ENCODE results near the gene ZBED6. TPM values are rescaled to one million over a fixed set of nuclear protein-coding genes. Genes with fewer than 3 reads are reported as not detected.

Gene ZBED6
- total RNA-seq, 3 donors from 2014 or later (not counting 1 experiment from before 2014, with no cell fraction given): 36.4 to 41.3 (median 39.8) TPM

DNA sequence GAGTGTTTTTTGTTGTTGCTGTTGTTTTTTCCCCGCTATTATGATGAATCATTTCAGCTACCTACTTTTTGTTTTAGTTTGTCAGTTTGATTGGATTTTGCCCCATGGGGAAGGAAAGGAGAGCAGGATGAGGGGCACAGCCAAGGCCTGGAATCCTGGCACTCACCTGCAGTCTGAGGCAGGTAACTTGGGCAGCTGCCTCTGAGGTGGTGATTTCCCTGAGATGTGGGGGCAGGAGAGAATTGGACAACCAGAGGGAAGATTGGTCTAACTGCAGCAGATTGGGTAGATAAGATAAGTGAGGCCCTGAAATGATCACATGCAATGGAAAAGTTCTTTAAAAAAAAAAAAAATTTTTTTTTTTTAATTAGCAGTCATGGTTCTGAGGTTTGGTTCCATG lies 31.9 kb upstream of the ZBED6 start:
- Mint-ChIP-seq H3K9me3 (no peaks in the 10 kb centered on the region), H3K4me3 (peak overlapping the region; percentile 76), H3K36me3 (no peaks in the 10 kb centered on the region), H3K27ac (peak overlapping the region; percentile 97 to 99), H3K27me3 (ENCODE audit: low read depth in 2 of 2) (no peaks in the 10 kb centered on the region), H3K4me1 (peaks cover 28 to 38% of the 10 kb centered on the region in 2 donors)
- no peak for ATAC-seq
- Histone ChIP-seq H3K27ac (ENCODE audit: low read length) (peak overlapping the region; percentile 90), H3K4me3 (ENCODE audit: low read length) (no peak overlapping the region), H3K36me3 (ENCODE audit: control insufficient read depth, insufficient read depth, low read length) (no peaks in the 10 kb centered on the region), H3K4me1 (ENCODE audit: control insufficient read depth, insufficient read depth, low read length) (peaks cover 40% of the 10 kb centered on the region), H3K9me3 (ENCODE audit: control insufficient read depth, insufficient read depth, low read length) (no peaks in the 10 kb centered on the region), H3K27me3 (ENCODE audit: control insufficient read depth, insufficient read depth, low read length) (no peaks in the 10 kb centered on the region)
- 100% methylated on average over 1 of the region's 1 CpG for WGBS (ENCODE audit: insufficient coverage)
- DNase-seq: peak in 1 of 2 donors; percentile 20
- TF ChIP-seq, protein P1, sequence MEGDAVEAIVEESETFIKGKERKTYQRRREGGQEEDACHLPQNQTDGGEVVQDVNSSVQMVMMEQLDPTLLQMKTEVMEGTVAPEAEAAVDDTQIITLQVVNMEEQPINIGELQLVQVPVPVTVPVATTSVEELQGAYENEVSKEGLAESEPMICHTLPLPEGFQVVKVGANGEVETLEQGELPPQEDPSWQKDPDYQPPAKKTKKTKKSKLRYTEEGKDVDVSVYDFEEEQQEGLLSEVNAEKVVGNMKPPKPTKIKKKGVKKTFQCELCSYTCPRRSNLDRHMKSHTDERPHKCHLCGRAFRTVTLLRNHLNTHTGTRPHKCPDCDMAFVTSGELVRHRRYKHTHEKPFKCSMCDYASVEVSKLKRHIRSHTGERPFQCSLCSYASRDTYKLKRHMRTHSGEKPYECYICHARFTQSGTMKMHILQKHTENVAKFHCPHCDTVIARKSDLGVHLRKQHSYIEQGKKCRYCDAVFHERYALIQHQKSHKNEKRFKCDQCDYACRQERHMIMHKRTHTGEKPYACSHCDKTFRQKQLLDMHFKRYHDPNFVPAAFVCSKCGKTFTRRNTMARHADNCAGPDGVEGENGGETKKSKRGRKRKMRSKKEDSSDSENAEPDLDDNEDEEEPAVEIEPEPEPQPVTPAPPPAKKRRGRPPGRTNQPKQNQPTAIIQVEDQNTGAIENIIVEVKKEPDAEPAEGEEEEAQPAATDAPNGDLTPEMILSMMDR (IDR thresholded peaks at IDR 0.05): no peak
- intact Hi-C loops (cut with micrococcal nuclease): loop anchor here (5.0 to 10.0 kb wide), 2 partner anchors 34 to 109 kb away; partner anchors contain the start of genes ZBED6 and ZC3H11A

GRCh38 chr1:203764105-203765028 lies 31.1 kb upstream of the ZBED6 start:
- WGBS (ENCODE audit: insufficient coverage): 63% methylated on average over 3 of the region's 3 CpGs
- DNase-seq: peak in 1 of 2 donors; percentile 39
- Histone ChIP-seq H3K4me1 (ENCODE audit: control insufficient read depth, insufficient read depth, low read length) (peaks cover 48% of the 10 kb centered on the region), H3K27ac (ENCODE audit: low read length) (peak overlapping the region; percentile 90), H3K36me3 (ENCODE audit: control insufficient read depth, insufficient read depth, low read length) (peaks cover 5% of the 10 kb centered on the region), H3K9me3 (ENCODE audit: control insufficient read depth, insufficient read depth, low read length) (no peaks in the 10 kb centered on the region), H3K27me3 (ENCODE audit: control insufficient read depth, insufficient read depth, low read length) (no peaks in the 10 kb centered on the region), H3K4me3 (ENCODE audit: low read length) (peak overlapping the region; percentile 69)
- H3K4me3 Mint-ChIP-seq: peak overlapping the region; percentile 98
- H3K4me1 Mint-ChIP-seq: peaks cover 36 to 47% of the 10 kb centered on the region in 2 donors
- TF ChIP-seq, protein P1 (IDR thresholded peaks at IDR 0.05): no peak
- H3K27me3 Mint-ChIP-seq (ENCODE audit: low read depth in 2 of 2): no peaks in the 10 kb centered on the region
- peak overlapping the region; percentile 97 to 99 for H3K27ac Mint-ChIP-seq
- H3K36me3 Mint-ChIP-seq: no peaks in the 10 kb centered on the region
- no peak for ATAC-seq
- intact Hi-C loops (cut with micrococcal nuclease): loop anchor here (1.0 to 10.0 kb wide), 6 partner anchors 8 to 477 kb away; partner anchors contain the start of genes ZBED6 and ZC3H11A
- H3K9me3 Mint-ChIP-seq: no peaks in the 10 kb centered on the region

- peaks cover 6% of the 10 kb centered on the region for H3K36me3 ChIP-seq (ENCODE audit: control insufficient read depth, insufficient read depth, low read length)
- peak within 1 kb of the TSS; percentile 97 to 99 for H3K27ac Mint-ChIP-seq
- peak within 1 kb of the TSS; percentile 90 for H3K27ac ChIP-seq (ENCODE audit: low read length)
- TF ChIP-seq, protein P1 (IDR thresholded peaks at IDR 0.05): no peak
- peaks cover 45 to 54% of the 10 kb centered on the region in 2 donors for H3K4me1 Mint-ChIP-seq
- peak; percentile 69 to 89 (median 86) for ATAC-seq
- H3K36me3 Mint-ChIP-seq: no peaks in the 10 kb centered on the region
- H3K27me3 ChIP-seq (ENCODE audit: control insufficient read depth, insufficient read depth, low read length): no peaks in the 10 kb centered on the region
- peak; percentile 65 to 89 for DNase-seq
- H3K27me3 Mint-ChIP-seq (ENCODE audit: low read depth in 2 of 2): no peaks in the 10 kb centered on the region
- intact Hi-C loops (cut with micrococcal nuclease): loop anchor here (1.0 to 10.0 kb wide), 5 partner anchors 9 to 478 kb away; no protein-coding TSS in a partner anchor
- H3K4me3 Mint-ChIP-seq: peak within 1 kb of the TSS; percentile 98
- H3K9me3 Mint-ChIP-seq: no peaks in the 10 kb centered on the region
- peak within 1 kb of the TSS; percentile 69 for H3K4me3 ChIP-seq (ENCODE audit: low read length)
- H3K4me1 ChIP-seq (ENCODE audit: control insufficient read depth, insufficient read depth, low read length): peaks cover 56% of the 10 kb centered on the region
- WGBS (ENCODE audit: insufficient coverage): 35% methylated on average over 15 of the region's 16 CpGs
- no peaks in the 10 kb centered on the region for H3K9me3 ChIP-seq (ENCODE audit: control insufficient read depth, insufficient read depth, low read length)
Measured at GRCh38 chr1:203765029-203765837, 30.2 kb upstream of the ZBED6 start, which contains the start of gene LAX1. Gene LAX1 (plus strand): TSS chr1:203765183. CDS start chr1:203765566, 383 bp downstream.

Data from natural killer cell (primary cell).